HepG2 (cell line): ENCODE measurements around the gene CYP21A2. TPM values are rescaled to one million over a fixed set of nuclear protein-coding genes. Genes with fewer than 3 reads are reported as not detected.

Source experiments
- ATAC-seq: fragments of 200-7000 bp; cut with Tn5 transposase; 3 replicates; pipeline ENCODE4 v1.9.1; 2020; ENCODE audit warnings: mild to moderate bottlenecking, moderate library complexity
- BruUV-seq: library from RNA; stranded (reverse); fragments of 400-500 nt; replicated peaks from 2 replicates; lab custom pipeline; 2021; lab: Mats Ljungman, UMichigan
- CTCF ChIA-PET: fragments of 300-600 bp; formaldehyde crosslinking; extraction: SDS; loops from one replicate; lab custom pipeline; 2021; ENCODE audit warnings: low total read pairs, inconsistent platforms, low intra/inter-chr PET ratio; lab: Yijun Ruan, JAX
- POLR2A ChIA-PET: fragments of 350-600 bp; sonication (Branson Sonifier 250); formaldehyde crosslinking; loops from one replicate; lab custom pipeline; 2020; ENCODE audit warnings: antibody characterized with exemption, inconsistent platforms; lab: Yijun Ruan, JAX
- DNase-seq: peaks from one replicate; pipeline ENCODE4 v3.0.0-alpha.2; 2015; ENCODE audit warnings: low spot score
- FAIRE-seq: peaks from 3 replicates; lab custom pipeline; 2011; peaks lifted over from hg19 to GRCh38; lab: Jason Lieb, UNC
- H2AFZ ChIP-seq: one replicate; pipeline ENCODE4 v1.6.1; 2011; ENCODE audit warnings: low read length, inconsistent platforms
- H3K27ac ChIP-seq: fragments of 300-600 bp; 3 replicates; pipeline ENCODE4 v1.8.0; 2011; ENCODE audit warnings: mixed run types, mild to moderate bottlenecking, mixed read lengths, low read length, inconsistent platforms; ENCODE audit not compliant: insufficient read depth; ENCODE audit errors: extremely low read length
- H3K27me3 ChIP-seq, 2 experiments: fragments of 200-600 bp in 1 of 2; 2 replicates in 1 of 2; 3 replicates in 1 of 2; pipeline versions ENCODE4 v1.6.0 to v1.8.0; 2011; ENCODE audit warnings: low read length in 2 of 2, mild to moderate bottlenecking in 2 of 2, moderate library complexity in 2 of 2, inconsistent platforms in 1 of 2; ENCODE audit not compliant: insufficient read depth in 2 of 2, control insufficient read depth in 1 of 2
- H3K36me3 ChIP-seq, 2 experiments: fragments of 200-600 bp in 1 of 2; replicated peaks in 1 of 2; 2 replicates in 1 of 2; 3 replicates in 1 of 2; pipeline versions ENCODE4 v1.5.1 to v1.8.0; 2011; ENCODE audit warnings: low read length in 2 of 2, inconsistent platforms in 1 of 2; ENCODE audit not compliant: insufficient read depth in 2 of 2, control insufficient read depth in 1 of 2
- H3K4me1 ChIP-seq: 2 replicates; pipeline ENCODE4 v1.5.1; 2012; ENCODE audit warnings: low read length, inconsistent platforms; ENCODE audit not compliant: insufficient read depth
- H3K4me2 ChIP-seq: 2 replicates; pipeline ENCODE4 v1.6.0; 2011; ENCODE audit warnings: low read depth, low read length, inconsistent platforms
- H3K4me3 ChIP-seq, 3 experiments: fragments of 200-600 bp in 1 of 3; sonication (generic), shearing (Covaris generic) in 1 of 3; replicated peaks in 1 of 3; 2 replicates each; pipeline ENCODE4 v1.5.1; 2011 to 2016; ENCODE audit warnings: low read length in 3 of 3, inconsistent platforms in 2 of 3, low read depth in 2 of 3, mild to moderate bottlenecking in 2 of 3, control low read depth in 1 of 3, mixed read lengths in 1 of 3; ENCODE audit not compliant: insufficient read depth in 1 of 3
- H3K79me2 ChIP-seq: one replicate; pipeline ENCODE4 v1.6.1; 2011; ENCODE audit warnings: low read length, inconsistent platforms; ENCODE audit not compliant: insufficient read depth
- H3K9ac ChIP-seq: 2 replicates; pipeline ENCODE4 v1.6.0; 2011; ENCODE audit warnings: mild to moderate bottlenecking, low read depth, low read length, inconsistent platforms; ENCODE audit not compliant: insufficient read depth
- H3K9me3 ChIP-seq: 2 replicates; pipeline ENCODE4 v1.5.1; 2012; ENCODE audit warnings: mild to moderate bottlenecking, low read length
- H4K20me1 ChIP-seq: 2 replicates; pipeline ENCODE4 v1.6.0; 2011; ENCODE audit warnings: inconsistent platforms, mild to moderate bottlenecking, low read length, moderate library complexity; ENCODE audit not compliant: insufficient read depth
- BCL6 ChIP-seq: IDR thresholded peaks from 2 replicates; pipeline ENCODE4 v1.6.1; 2016; ENCODE audit warnings: missing genetic modification reagents, missing compliant biosample characterization
- HMGXB3 ChIP-seq: sonication (generic); formaldehyde crosslinking; IDR thresholded peaks from 2 replicates; pipeline ENCODE4 v1.4.0; 2020; ENCODE audit warnings: missing genetic modification reagents, borderline replicate concordance
- SNAPC2 ChIP-seq: sonication (generic); formaldehyde crosslinking; IDR thresholded peaks from 2 replicates; pipeline ENCODE4 v1.8.1; 2022; ENCODE audit warnings: mild to moderate bottlenecking, missing genetic modification reagents
- SSRP1 ChIP-seq: IDR thresholded peaks from 2 replicates; pipeline ENCODE4 v1.6.1; 2016; ENCODE audit warnings: control low read depth
- ZBTB7B ChIP-seq: sonication (generic); formaldehyde crosslinking; IDR thresholded peaks from 2 replicates; pipeline ENCODE4 v1.4.0; 2020; ENCODE audit warnings: missing genetic modification reagents
- ZGPAT ChIP-seq: IDR thresholded peaks from 2 replicates; pipeline ENCODE4 v1.6.1; 2016; ENCODE audit warnings: mild to moderate bottlenecking
- ZSCAN31 ChIP-seq: sonication (generic); formaldehyde crosslinking; IDR thresholded peaks from 2 replicates; pipeline ENCODE4 v1.5.0; 2020; ENCODE audit warnings: low read depth, mild to moderate bottlenecking, missing genetic modification reagents
- WGBS: methylation state at CpG from one replicate; pipeline ENCODE4 v1.1.6; 2017; ENCODE audit warnings: low lambda C conversion rate; 5-methylcytosine and 5-hydroxymethylcytosine counted together
- in situ Hi-C: cut with HindIII; loops from 2 replicates; pipeline ENCODE4 v1.10.0; 2017; ENCODE audit warnings: low pct_unique_long_range_greater_than_20kb; ENCODE audit not compliant: extremely low pct_ligation_motif_present
- intact Hi-C: fragments of 100-400 bp; cut with micrococcal nuclease; formaldehyde crosslinking; loops from one replicate; pipeline ENCODE4 v1.10.0; 2022; ENCODE audit not compliant: unreplicated experiment
- polyA plus RNA-seq, 8 experiments: library from polyadenylated mRNA; depleted of rRNA in 3 of 8; stranded (reverse) in 7 of 8; unstranded in 1 of 8; fragments of >200 nt; fragmentation: Illumina TruSeq in 4 of 8; extraction: Trizol in 4 of 8; gene quantifications; 2 replicates each; pipeline versions ENCODE4 v1.2.1 to v1.2.3, GENCODE V29; 2011 to 2016; ENCODE audit warnings: low read depth in 4 of 8, missing spikeins in 1 of 8, mixed read lengths in 1 of 8; ENCODE audit not compliant: insufficient read depth in 1 of 8
- total RNA-seq, 5 experiments: library from RNA; depleted of rRNA; stranded (reverse); fragments of >200 nt; fragmentation: Illumina TruSeq; extraction: Trizol; gene quantifications; 2 replicates each; pipeline ENCODE4 v1.2.3, GENCODE V29; 2016; ENCODE audit warnings: low read depth in 1 of 5
- TF ChIP-seq, protein P1 (sequence below): sonication (generic); formaldehyde crosslinking; IDR thresholded peaks from 2 replicates; pipeline ENCODE4 v1.5.1; 2020; ENCODE audit warnings: mild to moderate bottlenecking, missing genetic modification reagents, borderline replicate concordance
- TF ChIP-seq, protein P2 (sequence below): sonication (generic); formaldehyde crosslinking; IDR thresholded peaks from 2 replicates; pipeline ENCODE4 v1.4.0; 2020; ENCODE audit warnings: mild to moderate bottlenecking, missing genetic modification reagents

The CYP21A2 gene
- total and polyA plus RNA-seq, 2 of the 13 experiments (the other 11 are each of a cell fraction or from before 2014, with no cell fraction given): 1.5 to 6.3 TPM

- CTCF ChIA-PET: no interaction called here
- Histone ChIP-seq H3K36me3 (no peaks in the 10 kb centered on the region), H3K9me3 (no peaks in the 10 kb centered on the region), H3K27me3 (peaks cover 6 to 59% of the 10 kb centered on the region in 2 experiments), H4K20me1 (no peaks in the 10 kb centered on the region), H3K27ac (no peak overlapping the region), H3K9ac (no peak overlapping the region), H3K4me1 (peaks cover 52% of the 10 kb centered on the region), H3K4me2 (no peak overlapping the region), H2AFZ (no peak overlapping the region), H3K79me2 (no peaks in the 10 kb centered on the region), H3K4me3 (no peak overlapping the region)
- TF ChIP-seq ZBTB7B (CRISPR knock-in tag) (no peak), SNAPC2 (CRISPR knock-in tag) (no peak), ZGPAT (CRISPR knock-in tag) (no peak), BCL6 (CRISPR knock-in tag) (no peak), HMGXB3 (CRISPR knock-in tag) (no peak), SSRP1 (CRISPR knock-in tag) (no peak), ZSCAN31 (CRISPR knock-in tag) (no peak)
- TF ChIP-seq, protein P1, sequence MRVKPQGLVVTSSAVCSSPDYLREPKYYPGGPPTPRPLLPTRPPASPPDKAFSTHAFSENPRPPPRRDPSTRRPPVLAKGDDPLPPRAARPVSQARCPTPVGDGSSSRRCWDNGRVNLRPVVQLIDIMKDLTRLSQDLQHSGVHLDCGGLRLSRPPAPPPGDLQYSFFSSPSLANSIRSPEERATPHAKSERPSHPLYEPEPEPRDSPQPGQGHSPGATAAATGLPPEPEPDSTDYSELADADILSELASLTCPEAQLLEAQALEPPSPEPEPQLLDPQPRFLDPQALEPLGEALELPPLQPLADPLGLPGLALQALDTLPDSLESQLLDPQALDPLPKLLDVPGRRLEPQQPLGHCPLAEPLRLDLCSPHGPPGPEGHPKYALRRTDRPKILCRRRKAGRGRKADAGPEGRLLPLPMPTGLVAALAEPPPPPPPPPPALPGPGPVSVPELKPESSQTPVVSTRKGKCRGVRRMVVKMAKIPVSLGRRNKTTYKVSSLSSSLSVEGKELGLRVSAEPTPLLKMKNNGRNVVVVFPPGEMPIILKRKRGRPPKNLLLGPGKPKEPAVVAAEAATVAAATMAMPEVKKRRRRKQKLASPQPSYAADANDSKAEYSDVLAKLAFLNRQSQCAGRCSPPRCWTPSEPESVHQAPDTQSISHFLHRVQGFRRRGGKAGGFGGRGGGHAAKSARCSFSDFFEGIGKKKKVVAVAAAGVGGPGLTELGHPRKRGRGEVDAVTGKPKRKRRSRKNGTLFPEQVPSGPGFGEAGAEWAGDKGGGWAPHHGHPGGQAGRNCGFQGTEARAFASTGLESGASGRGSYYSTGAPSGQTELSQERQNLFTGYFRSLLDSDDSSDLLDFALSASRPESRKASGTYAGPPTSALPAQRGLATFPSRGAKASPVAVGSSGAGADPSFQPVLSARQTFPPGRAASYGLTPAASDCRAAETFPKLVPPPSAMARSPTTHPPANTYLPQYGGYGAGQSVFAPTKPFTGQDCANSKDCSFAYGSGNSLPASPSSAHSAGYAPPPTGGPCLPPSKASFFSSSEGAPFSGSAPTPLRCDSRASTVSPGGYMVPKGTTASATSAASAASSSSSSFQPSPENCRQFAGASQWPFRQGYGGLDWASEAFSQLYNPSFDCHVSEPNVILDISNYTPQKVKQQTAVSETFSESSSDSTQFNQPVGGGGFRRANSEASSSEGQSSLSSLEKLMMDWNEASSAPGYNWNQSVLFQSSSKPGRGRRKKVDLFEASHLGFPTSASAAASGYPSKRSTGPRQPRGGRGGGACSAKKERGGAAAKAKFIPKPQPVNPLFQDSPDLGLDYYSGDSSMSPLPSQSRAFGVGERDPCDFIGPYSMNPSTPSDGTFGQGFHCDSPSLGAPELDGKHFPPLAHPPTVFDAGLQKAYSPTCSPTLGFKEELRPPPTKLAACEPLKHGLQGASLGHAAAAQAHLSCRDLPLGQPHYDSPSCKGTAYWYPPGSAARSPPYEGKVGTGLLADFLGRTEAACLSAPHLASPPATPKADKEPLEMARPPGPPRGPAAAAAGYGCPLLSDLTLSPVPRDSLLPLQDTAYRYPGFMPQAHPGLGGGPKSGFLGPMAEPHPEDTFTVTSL: no peak
- TF ChIP-seq, protein P2, sequence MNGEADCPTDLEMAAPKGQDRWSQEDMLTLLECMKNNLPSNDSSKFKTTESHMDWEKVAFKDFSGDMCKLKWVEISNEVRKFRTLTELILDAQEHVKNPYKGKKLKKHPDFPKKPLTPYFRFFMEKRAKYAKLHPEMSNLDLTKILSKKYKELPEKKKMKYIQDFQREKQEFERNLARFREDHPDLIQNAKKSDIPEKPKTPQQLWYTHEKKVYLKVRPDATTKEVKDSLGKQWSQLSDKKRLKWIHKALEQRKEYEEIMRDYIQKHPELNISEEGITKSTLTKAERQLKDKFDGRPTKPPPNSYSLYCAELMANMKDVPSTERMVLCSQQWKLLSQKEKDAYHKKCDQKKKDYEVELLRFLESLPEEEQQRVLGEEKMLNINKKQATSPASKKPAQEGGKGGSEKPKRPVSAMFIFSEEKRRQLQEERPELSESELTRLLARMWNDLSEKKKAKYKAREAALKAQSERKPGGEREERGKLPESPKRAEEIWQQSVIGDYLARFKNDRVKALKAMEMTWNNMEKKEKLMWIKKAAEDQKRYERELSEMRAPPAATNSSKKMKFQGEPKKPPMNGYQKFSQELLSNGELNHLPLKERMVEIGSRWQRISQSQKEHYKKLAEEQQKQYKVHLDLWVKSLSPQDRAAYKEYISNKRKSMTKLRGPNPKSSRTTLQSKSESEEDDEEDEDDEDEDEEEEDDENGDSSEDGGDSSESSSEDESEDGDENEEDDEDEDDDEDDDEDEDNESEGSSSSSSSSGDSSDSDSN (CRISPR knock-in tag): no peak
- in situ Hi-C loops (loop anchor here (25.0 kb wide), 1 partner anchor 703 kb away; no protein-coding TSS in a partner anchor), intact Hi-C loops (no loop called here)
- ATAC-seq: no peak
- POLR2A ChIA-PET: no interaction called here
- 53% methylated on average over 2 of the region's 2 CpGs for WGBS
- no peak for DNase-seq
- no TSS peak for BruUV-seq
- FAIRE-seq: no peak
Measured at GRCh38 chr6:32084780-32085179, 46.6 kb downstream of the CYP21A2 start.
